Neural cell (in vitro differentiated cells): Measurements from ENCODE around the gene RNF25. TPM values are rescaled to one million over a fixed set of nuclear protein-coding genes. Genes with fewer than 3 reads are reported as not detected.

Experiments
- H2AFZ ChIP-seq: fragments of 200-600, 300-800 bp; sonication (generic), shearing (Covaris generic); 2 replicates; pipeline ENCODE4 v1.6.0; 2014; ENCODE audit warnings: low read depth, mild to moderate bottlenecking, antibody characterized with exemption, low read length, moderate library complexity
- H3F3A ChIP-seq: fragments of 200-600 bp; shearing (Covaris generic); 2 replicates; pipeline ENCODE4 v1.6.1; 2016; ENCODE audit warnings: mild to moderate bottlenecking, moderate library complexity, mixed read lengths, antibody characterized with exemption, low read length; ENCODE audit not compliant: insufficient read depth, poor library complexity, severe bottlenecking
- H3K27ac ChIP-seq: fragments of 200-600, 300-800 bp; sonication (generic), shearing (Covaris generic); 2 replicates; pipeline ENCODE4 v1.5.1; 2014; ENCODE audit warnings: mild to moderate bottlenecking, low read length, moderate library complexity
- H3K27me3 ChIP-seq: fragments of 300-800, 200-600 bp; sonication (generic), shearing (Covaris generic); 2 replicates; pipeline ENCODE4 v1.6.0; 2014; ENCODE audit warnings: mild to moderate bottlenecking, low read depth, low read length, moderate library complexity; ENCODE audit not compliant: insufficient read depth
- H3K36me3 ChIP-seq: fragments of 300-800, 200-600 bp; sonication (generic), shearing (Covaris generic); 2 replicates; pipeline ENCODE4 v1.5.1; 2014; ENCODE audit warnings: mild to moderate bottlenecking, antibody characterized with exemption, low read length, moderate library complexity; ENCODE audit not compliant: insufficient read depth
- H3K4me2 ChIP-seq: fragments of 300-800, 200-600 bp; sonication (generic), shearing (Covaris generic); 2 replicates; pipeline ENCODE4 v1.6.0; 2014; ENCODE audit warnings: mild to moderate bottlenecking, low read length
- H3K4me3 ChIP-seq: fragments of 300-800, 200-600 bp; sonication (generic), shearing (Covaris generic); 2 replicates; pipeline ENCODE4 v1.5.1; 2014; ENCODE audit warnings: mild to moderate bottlenecking, low read length, moderate library complexity
- H3K79me2 ChIP-seq: fragments of 200-600 bp; shearing (Covaris generic); replicated peaks from 2 replicates; pipeline ENCODE4 v1.6.0; 2014; ENCODE audit warnings: mild to moderate bottlenecking, low read length, moderate library complexity; ENCODE audit not compliant: insufficient read depth
- H3K9ac ChIP-seq: fragments of 300-800, 200-600 bp; sonication (generic), shearing (Covaris generic); 2 replicates; pipeline ENCODE4 v1.6.1; 2016; ENCODE audit warnings: mild to moderate bottlenecking, low read length, mixed read lengths
- H3K9me2 ChIP-seq: fragments of 200-600 bp; shearing (Covaris generic); 2 replicates; pipeline ENCODE4 v1.6.1; 2016; ENCODE audit warnings: mild to moderate bottlenecking, low read length, mixed read lengths; ENCODE audit not compliant: insufficient read depth
- H3K9me3 ChIP-seq: fragments of 200-600, 300-800 bp; sonication (generic), shearing (Covaris generic); 2 replicates; pipeline ENCODE4 v1.6.1; 2016; ENCODE audit warnings: mild to moderate bottlenecking, mixed run types, low read length, moderate library complexity, mixed read lengths
- H4K20me1 ChIP-seq: fragments of 200-600 bp; shearing (Covaris generic); 2 replicates; pipeline ENCODE4 v1.6.1; 2016; ENCODE audit warnings: mild to moderate bottlenecking, mixed run types; ENCODE audit not compliant: insufficient read depth
- CTCF ChIP-seq: fragments of 450-650 bp; IDR thresholded peaks from 2 replicates; pipeline ENCODE4 v1.5.1; 2014; ENCODE audit warnings: antibody characterized with exemption, mild to moderate bottlenecking, moderate library complexity; ENCODE audit not compliant: poor library complexity, severe bottlenecking
- EP300 ChIP-seq: fragments of 450-650 bp; conservative IDR thresholded peaks from 2 replicates; pipeline ENCODE4 v1.6.1; 2014; ENCODE audit warnings: antibody characterized with exemption, mild to moderate bottlenecking, moderate library complexity; ENCODE audit not compliant: poor library complexity, severe bottlenecking
- EZH2 ChIP-seq: fragments of 200-600, 300-800 bp; shearing (Covaris generic), sonication (generic); IDR thresholded peaks from 2 replicates; pipeline ENCODE4 v1.6.1; 2014; ENCODE audit warnings: antibody characterized with exemption, low read length, borderline replicate concordance, mild to moderate bottlenecking; ENCODE audit not compliant: insufficient read depth, poor library complexity, severe bottlenecking
- MXI1 ChIP-seq: fragments of 450-650 bp; conservative IDR thresholded peaks from 2 replicates; pipeline ENCODE4 v1.6.1; 2014; ENCODE audit warnings: antibody characterized with exemption, mild to moderate bottlenecking; ENCODE audit not compliant: poor library complexity, severe bottlenecking
- REST ChIP-seq: IDR thresholded peaks from 2 replicates; pipeline ENCODE4 v1.6.1; 2012; ENCODE audit warnings: borderline replicate concordance
- polyA plus RNA-seq: library from polyadenylated mRNA; depleted of rRNA; stranded (reverse); fragments of >200 nt; gene quantifications from 2 replicates; pipeline ENCODE4 v1.2.3, GENCODE V29; 2014

RNF25 gene
- polyA plus RNA-seq, 1 donor from 2014 or later, result 86.0 TPM

- H3K4me2 ChIP-seq, result no peak overlapping the region
- H4K20me1 ChIP-seq, result no peaks in the 10 kb centered on the region
- H3F3A ChIP-seq, result no peaks in the 10 kb centered on the region
- H2AFZ ChIP-seq, result no peak overlapping the region
- no peak overlapping the region for H3K9ac ChIP-seq
- H3K4me3 ChIP-seq, result no peak overlapping the region
- TF ChIP-seq REST, result no peak
- H3K9me2 ChIP-seq, result no peaks in the 10 kb centered on the region
- no peaks in the 10 kb centered on the region for H3K27me3 ChIP-seq
- H3K27ac ChIP-seq, result no peak overlapping the region
- peaks cover 13% of the 10 kb centered on the region for H3K79me2 ChIP-seq
- no peaks in the 10 kb centered on the region for H3K9me3 ChIP-seq
- no peaks in the 10 kb centered on the region for H3K36me3 ChIP-seq
Observed at GRCh38 chr2:218663901-218664300, 7.9 kb downstream of the RNF25 start.

- Histone ChIP-seq H3K27ac (no peak overlapping the region), H3K79me2 (peaks cover 20% of the 10 kb centered on the region), H3K9me3 (no peaks in the 10 kb centered on the region), H4K20me1 (no peaks in the 10 kb centered on the region), H3K27me3 (no peaks in the 10 kb centered on the region), H3K4me2 (no peak overlapping the region), H2AFZ (no peak overlapping the region), H3K36me3 (no peaks in the 10 kb centered on the region), H3K9me2 (no peaks in the 10 kb centered on the region), H3K4me3 (no peak overlapping the region), H3F3A (no peaks in the 10 kb centered on the region), H3K9ac (no peak overlapping the region)
- TF ChIP-seq EZH2, result no peak
- no peak for TF ChIP-seq REST
- TF ChIP-seq MXI1, result no peak
- TF ChIP-seq CTCF, result no peak
- TF ChIP-seq EP300, result no peak
Observed at GRCh38 chr2:218662827-218663226, 9.0 kb downstream of the RNF25 start.
